Measurements from ENCODE around the gene ERP27.

Gene ERP27

GRCh38 chr12:14900521-14901227 is 37.7 kb downstream of the ERP27 start:
- no peak for DNase-seq

DNA sequence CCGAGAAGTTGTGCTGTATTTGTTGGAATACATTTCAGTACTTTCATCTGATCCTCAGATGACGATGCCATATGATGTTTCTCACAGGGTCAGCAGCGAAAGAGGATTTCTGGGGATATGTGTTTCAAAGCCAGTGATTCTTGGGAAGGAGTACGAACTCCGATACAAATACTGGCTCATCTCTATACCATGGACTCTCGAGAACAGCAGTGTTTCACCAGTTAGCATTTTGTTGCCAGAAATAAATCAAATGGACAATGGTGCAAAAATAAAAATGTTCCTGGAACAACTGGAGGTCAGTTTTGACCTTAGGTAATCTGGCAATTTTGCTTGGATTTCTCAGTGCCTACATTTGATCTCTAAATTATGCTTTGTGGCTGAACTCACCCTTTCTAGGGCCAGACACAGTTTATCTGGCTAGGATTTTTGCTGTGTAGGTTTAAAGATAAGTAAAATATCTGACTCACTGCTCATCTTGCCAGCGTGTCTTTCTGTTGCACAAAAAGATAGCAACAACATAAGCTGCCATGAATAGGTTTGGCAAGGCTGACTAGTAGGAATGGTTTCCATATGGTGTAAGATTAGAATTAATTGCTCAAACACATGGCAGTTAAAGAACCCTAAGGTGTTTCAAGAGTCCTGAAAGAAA is 41.7 kb downstream of the ERP27 start:
- no peak for DNase-seq

- DNase-seq = no peak
Observed at GRCh38 chr12:14893506-14894250, 44.7 kb downstream of the ERP27 start.

DNA sequence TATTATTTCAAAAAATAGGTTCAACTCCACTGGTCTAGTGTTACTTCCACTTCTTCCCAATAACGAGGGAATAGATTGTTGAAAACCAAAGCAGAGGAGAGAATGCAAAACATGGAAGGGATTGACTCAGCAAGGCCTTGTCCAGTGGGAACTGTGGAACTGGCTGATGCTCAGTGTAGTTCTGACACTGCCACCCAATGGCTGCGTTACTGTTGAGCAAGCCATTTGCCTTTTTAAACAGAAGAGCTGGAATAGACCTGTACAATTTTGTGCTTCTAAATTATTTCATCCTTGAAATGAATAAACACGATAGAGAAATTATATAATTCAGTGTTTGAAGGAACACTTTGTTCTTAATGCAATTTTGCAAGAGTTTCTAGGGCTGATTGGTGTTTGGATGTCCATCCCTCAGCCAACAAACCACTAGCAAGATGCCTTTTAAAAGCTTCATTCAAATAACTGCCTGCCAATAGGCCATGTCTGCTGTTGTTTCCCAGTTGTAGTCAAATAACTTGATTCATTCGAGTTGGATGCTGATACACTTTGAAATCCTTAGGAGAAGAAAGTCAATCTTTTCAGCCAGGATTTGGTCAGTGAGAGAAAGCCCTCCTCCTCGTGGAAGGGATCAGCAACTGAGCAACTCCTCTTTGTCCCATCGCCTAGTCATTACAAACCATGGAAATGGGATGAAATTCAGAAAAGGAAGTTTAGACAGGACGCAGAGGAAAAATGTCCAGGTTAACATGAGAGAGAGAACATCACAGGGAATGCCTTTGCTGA is 45.4 kb downstream of the ERP27 start:
- DNase-seq = peak in 1 of 2 experiments; percentile 23

- DNase-seq = no peak
Observed at GRCh38 chr12:14890701-14891100, 47.6 kb downstream of the ERP27 start.

DNA sequence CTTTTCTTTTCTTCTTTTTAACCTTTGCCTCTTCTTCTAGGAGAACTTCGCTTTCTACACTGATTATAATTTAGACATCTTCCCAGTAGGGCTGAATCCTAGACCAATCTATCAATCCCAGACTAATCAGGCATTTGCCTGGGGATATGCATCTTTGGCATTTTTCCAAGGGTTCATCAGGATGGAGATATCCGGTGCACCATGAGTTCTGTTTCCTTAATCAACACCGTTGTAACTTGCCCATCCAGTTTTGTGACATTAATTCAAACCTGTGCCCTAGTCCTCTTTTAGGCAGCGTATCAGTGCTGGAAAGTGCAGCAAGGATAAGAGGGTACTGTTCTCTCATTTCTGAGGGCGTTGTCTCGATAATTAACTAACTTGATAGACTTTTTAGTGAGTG is 52.1 kb downstream of the ERP27 start:
- no peak for DNase-seq

- DNase-seq = no peak
Observed at GRCh38 chr12:14885718-14886221, 52.6 kb downstream of the ERP27 start, which contains the start of gene MGP. MGP (minus strand) TSS chr12:14885854; CDS start chr12:14885791, 63 bp downstream.

GRCh38 chr12:14884458-14884878 is 53.9 kb downstream of the ERP27 start:
- DNase-seq = no peak

- DNase-seq = no peak
Observed at GRCh38 chr12:14883686-14884085, 54.7 kb downstream of the ERP27 start.

DNA sequence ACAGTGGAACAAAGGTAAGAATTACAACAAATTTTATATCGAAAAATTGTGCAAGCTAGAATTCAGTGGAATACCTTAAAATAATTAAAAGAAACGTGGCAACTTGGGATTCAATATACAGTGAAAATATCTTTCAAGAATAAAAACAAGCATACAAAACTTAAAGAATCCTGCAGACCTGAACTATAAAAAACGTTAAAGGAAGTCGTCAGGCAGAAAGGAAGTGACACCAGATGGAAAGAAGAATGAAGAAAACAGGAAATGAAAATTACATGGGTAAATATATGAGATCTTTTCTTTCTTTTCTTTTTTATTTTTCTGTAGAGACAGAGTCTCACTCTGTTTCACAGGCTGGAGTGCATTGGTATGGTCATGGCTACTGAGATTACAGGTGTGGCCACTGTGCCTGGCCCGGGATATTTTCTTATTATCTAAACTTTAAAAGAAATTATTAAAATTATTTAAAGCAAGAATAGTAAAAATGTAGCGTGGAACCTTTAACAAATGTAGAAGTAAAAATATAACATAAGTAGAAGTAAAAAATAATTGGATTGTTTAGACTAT is 57.4 kb downstream of the ERP27 start:
- no peak for DNase-seq

DNA sequence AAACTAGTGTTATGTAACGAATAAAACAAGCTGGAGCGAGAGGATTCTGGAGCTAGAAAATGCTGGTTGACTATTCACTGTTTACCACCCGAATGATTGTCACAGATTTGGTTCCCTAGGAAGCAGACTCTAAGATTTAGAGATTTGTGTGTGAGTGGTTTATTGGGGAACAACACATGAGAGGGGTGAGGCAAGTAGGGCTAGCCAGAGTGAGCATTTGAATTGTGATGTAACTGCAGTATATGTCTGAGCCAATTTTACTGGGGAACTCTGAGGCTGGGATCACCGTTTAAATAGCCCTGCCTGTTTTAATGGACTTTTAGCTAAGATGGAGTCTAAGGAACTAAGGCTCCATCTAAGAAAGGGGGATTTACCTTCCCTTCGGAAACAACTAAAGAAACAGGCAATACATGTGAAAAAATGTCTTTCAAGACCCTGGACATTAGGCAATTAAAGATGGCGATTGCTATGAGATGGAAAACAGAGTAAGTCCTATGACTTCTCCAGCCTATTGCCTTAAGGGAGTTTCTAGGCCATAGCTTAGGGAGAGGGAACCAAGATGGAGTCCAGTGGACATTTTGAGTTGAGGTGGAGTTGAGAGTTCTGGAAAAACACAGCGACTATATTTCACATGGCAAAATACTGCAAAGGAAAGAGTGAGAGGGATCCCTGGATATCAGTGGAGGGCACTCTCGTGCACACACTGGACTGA is 59.0 kb downstream of the ERP27 start:
- DNase-seq = no peak

DNA sequence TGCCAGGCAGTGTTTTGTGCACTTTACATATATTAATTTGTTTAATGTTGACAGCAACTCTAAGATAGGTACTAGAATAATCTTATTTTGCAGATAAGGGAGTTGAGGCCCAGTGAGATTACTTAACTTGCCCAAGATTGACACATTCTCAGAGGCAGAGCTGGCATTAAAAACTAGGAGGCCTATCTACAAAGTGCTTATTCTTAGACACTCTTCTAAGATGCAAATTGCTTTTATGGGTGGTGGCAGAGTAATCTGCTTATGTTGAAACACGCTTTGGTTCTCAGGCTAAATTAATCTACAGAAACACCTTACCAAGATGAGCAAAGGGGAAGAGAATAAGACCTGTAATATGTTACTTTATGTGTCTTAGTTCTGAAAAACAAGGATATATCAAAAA is 59.8 kb downstream of the ERP27 start:
- DNase-seq = no peak

GRCh38 chr12:14876833-14877232 is 61.5 kb downstream of the ERP27 start:
- no peak for DNase-seq

DNA sequence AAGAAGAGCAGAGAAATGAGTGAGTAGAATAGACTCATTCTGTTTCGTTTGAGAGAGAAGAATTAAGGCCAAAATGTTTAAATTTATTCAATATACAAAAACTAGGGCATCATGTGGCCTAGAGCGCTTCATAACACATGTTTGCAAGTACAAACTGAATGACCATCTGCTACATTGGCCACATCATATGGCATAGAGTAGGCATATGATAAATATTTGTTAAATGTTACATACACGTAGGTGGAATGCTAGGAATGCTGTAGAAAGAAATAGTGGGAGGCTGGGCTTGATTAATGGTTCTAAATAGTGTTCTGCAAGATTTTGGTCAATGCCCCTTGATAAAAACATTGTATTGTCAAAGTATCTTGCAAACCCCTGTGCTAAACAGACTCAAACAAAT is 63.5 kb downstream of the ERP27 start:
- no peak for DNase-seq

- no peak for DNase-seq
Observed at GRCh38 chr12:14873440-14874185, 64.7 kb downstream of the ERP27 start.

DNA sequence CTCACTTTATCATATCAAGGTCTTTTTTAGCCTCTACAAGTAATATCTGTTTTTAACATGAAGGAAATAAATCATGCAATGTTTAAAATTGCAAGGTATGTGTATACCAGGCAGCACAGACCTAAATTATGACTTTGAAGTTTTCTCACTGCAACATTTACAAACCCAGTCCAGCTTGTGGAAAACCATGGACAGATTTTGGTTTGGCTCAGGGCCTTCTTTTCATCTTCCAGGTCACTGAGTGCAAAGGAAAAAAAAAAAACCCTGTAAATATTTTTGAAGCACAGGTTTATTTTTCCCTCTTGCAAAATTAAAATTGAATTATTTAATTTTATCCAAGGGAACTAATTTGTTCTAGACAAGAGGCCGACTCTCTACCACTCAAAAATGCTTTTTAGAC is 66.5 kb downstream of the ERP27 start:
- DNase-seq = no peak

- no peak for DNase-seq
Observed at GRCh38 chr12:14871247-14871646, 67.1 kb downstream of the ERP27 start.

- DNase-seq = no peak
Observed at GRCh38 chr12:14868916-14869506, 69.3 kb downstream of the ERP27 start.

All from NCI-H526 (cell line).